ENCODE results near the gene ADAMTS17. TPM values are rescaled to one million over a fixed set of nuclear protein-coding genes. Genes with fewer than 3 reads are reported as not detected.
A peak's percentile ranks its signal among the peaks of the same experiment; 100 is the strongest.
"Not testable (repeated sequence)": the region's sequence is repeated elsewhere in the genome, so short reads cannot be mapped to it uniquely, and the experiment has no call there.

The ADAMTS17 gene
- total and polyA plus RNA-seq, 11 donors = 0.30 to 2.4 (median 1.2) TPM

DNA sequence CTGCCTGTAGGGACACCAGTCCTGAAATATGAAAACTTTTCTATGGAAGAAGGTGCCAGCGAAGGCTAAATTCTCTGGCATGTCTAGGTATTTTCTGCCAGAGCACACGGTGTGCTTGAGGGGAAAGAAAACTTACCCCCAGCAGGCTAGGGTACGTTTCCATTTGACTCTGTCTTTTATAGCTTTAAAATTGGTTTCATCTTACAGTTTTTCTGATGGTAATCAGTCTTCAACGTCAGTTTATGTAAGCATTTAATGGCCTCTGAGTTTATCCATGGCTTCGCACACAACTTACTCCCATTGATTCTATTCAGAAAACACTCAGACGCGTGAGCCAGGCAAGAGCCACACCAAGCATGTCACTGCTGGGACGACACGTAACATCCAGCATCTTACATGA is 249.7 kb downstream of the ADAMTS17 start:
- WGBS, 4 donors = 86 to 92% (median 90%) methylated on average over 9 of the region's 9 CpGs
- H3K27ac ChIP-seq = no peak overlapping the region
- no peaks in the 10 kb centered on the region for H3K9me3 ChIP-seq
- ATAC-seq (no peak), DNase-seq (no peak)
- no peaks in the 10 kb centered on the region for H3K4me1 ChIP-seq
- H3K36me3 ChIP-seq = no peaks in the 10 kb centered on the region
- intact Hi-C loops (cut with DNase I) = no loop called here
- H3K27me3 ChIP-seq = no peaks in the 10 kb centered on the region
- no peak for TF ChIP-seq POLR2A (IDR thresholded peaks at IDR 0.05)
- TF ChIP-seq, protein P1, sequence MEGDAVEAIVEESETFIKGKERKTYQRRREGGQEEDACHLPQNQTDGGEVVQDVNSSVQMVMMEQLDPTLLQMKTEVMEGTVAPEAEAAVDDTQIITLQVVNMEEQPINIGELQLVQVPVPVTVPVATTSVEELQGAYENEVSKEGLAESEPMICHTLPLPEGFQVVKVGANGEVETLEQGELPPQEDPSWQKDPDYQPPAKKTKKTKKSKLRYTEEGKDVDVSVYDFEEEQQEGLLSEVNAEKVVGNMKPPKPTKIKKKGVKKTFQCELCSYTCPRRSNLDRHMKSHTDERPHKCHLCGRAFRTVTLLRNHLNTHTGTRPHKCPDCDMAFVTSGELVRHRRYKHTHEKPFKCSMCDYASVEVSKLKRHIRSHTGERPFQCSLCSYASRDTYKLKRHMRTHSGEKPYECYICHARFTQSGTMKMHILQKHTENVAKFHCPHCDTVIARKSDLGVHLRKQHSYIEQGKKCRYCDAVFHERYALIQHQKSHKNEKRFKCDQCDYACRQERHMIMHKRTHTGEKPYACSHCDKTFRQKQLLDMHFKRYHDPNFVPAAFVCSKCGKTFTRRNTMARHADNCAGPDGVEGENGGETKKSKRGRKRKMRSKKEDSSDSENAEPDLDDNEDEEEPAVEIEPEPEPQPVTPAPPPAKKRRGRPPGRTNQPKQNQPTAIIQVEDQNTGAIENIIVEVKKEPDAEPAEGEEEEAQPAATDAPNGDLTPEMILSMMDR (IDR thresholded peaks at IDR 0.05) = no peak
- H3K4me3 ChIP-seq = no peak overlapping the region

DNA sequence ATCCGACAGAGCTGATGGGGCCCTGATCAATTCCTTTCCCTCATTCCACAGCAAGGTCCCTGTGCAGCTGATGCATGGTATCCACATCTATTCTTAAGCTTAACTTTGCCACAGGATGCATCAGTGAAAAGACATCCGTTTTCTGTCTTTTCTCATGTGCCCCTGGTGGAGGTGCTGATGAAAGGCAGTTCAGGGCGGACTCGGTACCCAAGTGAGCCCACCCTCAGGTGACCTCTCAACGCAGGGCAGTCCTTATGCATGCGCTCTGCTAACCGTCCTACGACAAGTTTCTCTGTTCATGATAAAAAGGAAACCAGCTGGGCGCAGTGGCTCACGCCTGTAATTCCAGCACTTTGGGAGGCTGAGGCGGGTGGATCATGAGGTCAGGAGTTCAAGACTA is 251.4 kb downstream of the ADAMTS17 start:
- peaks cover 0 to 3% (median 0%) of the 10 kb centered on the region in 12 donors for H3K9me3 ChIP-seq
- H3K36me3 ChIP-seq = no peaks in the 10 kb centered on the region
- no peak for ATAC-seq
- 76 to 84% (median 77%) methylated on average over 10 to 11 of the region's 11 CpGs for WGBS, 4 donors
- TF ChIP-seq, protein P1 (IDR thresholded peaks at IDR 0.05) = no peak
- no peak for TF ChIP-seq POLR2A (IDR thresholded peaks at IDR 0.05)
- intact Hi-C loops (cut with DNase I) = no loop called here
- DNase-seq = no peak
- H3K4me1 ChIP-seq = no peaks in the 10 kb centered on the region
- H3K27ac ChIP-seq = no peak overlapping the region
- H3K4me3 ChIP-seq = no peak overlapping the region
- no peaks in the 10 kb centered on the region for H3K27me3 ChIP-seq

DNA sequence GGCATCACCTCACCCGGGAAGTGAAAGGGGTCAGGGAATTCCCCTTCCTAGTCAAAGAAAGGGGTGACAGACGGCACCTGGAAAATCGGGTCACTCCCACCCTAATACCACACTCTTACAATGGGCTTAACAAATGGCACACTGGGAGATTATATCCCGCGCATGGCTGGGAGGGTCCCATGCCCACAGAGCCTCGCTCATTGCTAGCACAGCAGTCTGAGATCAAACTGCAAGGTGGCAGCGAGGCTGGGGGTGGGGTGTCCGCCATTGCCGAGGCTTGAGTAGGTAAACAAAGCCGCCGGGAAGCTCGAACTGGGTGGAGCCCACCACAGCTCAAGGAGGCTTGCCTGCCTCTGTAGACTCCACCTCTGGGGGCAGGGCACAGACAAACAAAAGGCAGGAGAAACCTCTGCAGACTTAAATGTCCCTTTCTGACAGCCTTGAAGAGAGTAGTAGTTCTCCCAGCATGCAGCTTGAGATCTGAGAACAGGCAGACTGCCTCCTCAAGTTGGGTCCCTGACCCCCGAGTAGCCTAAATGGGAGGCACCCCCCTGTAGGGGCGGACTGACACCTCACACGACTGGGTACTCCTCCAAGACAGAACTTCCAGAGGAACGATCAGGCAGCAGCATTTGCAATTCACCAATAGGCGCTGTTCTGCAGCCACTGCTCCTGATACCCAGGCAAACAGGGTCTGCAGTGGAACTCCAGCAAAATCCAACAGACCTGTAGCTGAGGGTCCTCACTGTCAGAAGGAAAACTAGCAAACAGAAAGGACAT is 257.5 kb downstream of the ADAMTS17 start:
- H3K4me1 ChIP-seq; H3K4me3 ChIP-seq; H3K9me3 ChIP-seq; H3K27me3 ChIP-seq; ATAC-seq; H3K27ac ChIP-seq; H3K36me3 ChIP-seq; DNase-seq; intact Hi-C loops (cut with DNase I): not testable (repeated sequence)
- 86 to 91% (median 86%) methylated on average over 17 of the region's 17 CpGs for WGBS, 4 donors

DNA sequence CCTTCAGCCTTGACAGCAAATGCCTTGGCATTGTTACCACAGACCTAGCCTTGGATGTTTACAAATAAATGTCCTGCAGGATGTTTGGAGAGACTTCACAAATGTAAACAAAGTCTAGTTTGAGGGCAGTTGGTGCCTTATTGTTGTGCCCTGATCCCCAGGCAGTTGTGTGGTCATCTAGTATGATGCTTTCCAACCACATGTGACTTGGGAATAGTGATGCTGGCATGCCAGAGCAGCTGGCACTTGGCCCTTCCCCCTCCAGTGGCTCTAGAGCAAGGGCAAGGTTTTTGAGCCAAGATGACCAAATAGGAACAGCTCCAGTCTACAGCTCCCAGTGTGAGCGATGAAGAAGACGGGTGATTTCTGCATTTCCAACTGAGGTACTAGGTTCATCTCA is 258.2 kb downstream of the ADAMTS17 start:
- H3K4me1 ChIP-seq = peaks cover 0 to 10% (median 4%) of the 10 kb centered on the region in 12 donors
- DNase-seq (peak in 2 of 5 donors; percentile 48 to 55), ATAC-seq (peak; percentile 47 to 86 (median 58))
- no peak for TF ChIP-seq POLR2A (IDR thresholded peaks at IDR 0.05)
- TF ChIP-seq, protein P1 (IDR thresholded peaks at IDR 0.05) = no peak
- WGBS, 4 donors = 50 to 74% (median 60%) methylated on average over 2 of the region's 2 CpGs
- peaks cover 0 to 3% (median 0%) of the 10 kb centered on the region in 12 donors for H3K9me3 ChIP-seq
- H3K27ac ChIP-seq = peak overlapping the region in 6 of 12 donors; percentile 20 to 51 (median 41)
- H3K27me3 ChIP-seq = no peaks in the 10 kb centered on the region
- intact Hi-C loops (cut with DNase I) = no loop called here
- no peak overlapping the region for H3K4me3 ChIP-seq
- H3K36me3 ChIP-seq = no peaks in the 10 kb centered on the region

Data from heart left ventricle (tissue), 16 donors.